Measurements from ENCODE around the gene PCDHGA7.
"Not testable (repeated sequence)": the region's sequence is repeated elsewhere in the genome, so short reads cannot be mapped to it uniquely, and the experiment has no call there.

PCDHGA7 gene

DNA sequence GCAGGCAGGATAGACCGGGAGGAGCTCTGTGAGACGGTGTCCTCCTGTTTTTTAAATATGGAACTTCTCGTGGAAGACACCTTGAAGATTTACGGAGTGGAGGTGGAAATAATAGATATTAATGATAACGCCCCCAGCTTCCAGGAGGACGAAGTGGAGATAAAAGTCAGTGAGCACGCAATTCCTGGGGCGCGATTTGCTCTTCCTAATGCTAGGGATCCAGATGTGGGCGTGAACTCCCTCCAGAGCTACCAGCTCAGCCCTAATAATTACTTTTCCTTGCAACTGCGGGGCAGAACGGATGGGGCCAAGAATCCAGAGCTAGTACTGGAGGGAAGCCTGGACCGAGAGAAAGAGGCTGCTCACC, 38.9 kb downstream of the PCDHGA7 start:
- peaks cover 57% of the 10 kb centered on the region for H3K9me3 ChIP-seq (ENCODE audit: control insufficient read depth, insufficient read depth, low read depth, low read length)
- H3K4me1 ChIP-seq (ENCODE audit: control insufficient read depth, insufficient read depth, low read length) = no peaks in the 10 kb centered on the region
- H3K4me3 ChIP-seq (ENCODE audit: low read depth, low read length) = peak overlapping the region; percentile 68
- H3K36me3 ChIP-seq (ENCODE audit: control insufficient read depth, insufficient read depth, low read length) = peaks cover 3% of the 10 kb centered on the region; the same call in 1 of the 2 replicates
- H3K9ac ChIP-seq (ENCODE audit: low read length) = no peak overlapping the region
- no peak overlapping the region for H3K27ac ChIP-seq (ENCODE audit: low read depth, low read length)
- H3K27me3 ChIP-seq (ENCODE audit: control insufficient read depth, insufficient read depth, low read length) = peaks cover 22% of the 10 kb centered on the region

DNA sequence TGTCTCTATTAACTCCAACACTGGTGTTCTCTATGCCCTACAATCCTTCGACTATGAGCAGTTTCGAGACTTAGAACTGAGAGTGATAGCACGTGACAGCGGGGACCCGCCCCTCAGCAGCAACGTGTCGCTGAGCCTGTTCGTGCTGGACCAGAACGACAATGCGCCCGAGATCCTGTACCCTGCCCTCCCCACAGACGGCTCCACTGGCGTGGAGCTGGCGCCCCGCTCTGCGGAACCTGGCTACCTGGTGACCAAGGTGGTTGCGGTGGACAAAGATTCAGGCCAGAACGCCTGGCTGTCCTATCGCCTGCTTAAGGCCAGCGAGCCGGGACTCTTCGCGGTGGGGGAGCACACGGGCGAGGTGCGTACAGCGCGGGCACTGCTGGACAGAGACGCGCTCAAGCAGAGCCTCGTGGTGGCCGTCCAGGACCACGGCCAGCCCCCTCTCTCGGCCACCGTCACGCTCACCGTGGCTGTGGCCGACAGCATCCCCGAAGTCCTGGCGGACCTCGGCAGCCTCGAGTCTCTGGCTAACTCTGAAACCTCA, 40.3 kb downstream of the PCDHGA7 start:
- Histone ChIP-seq H3K9ac (ENCODE audit: low read length) (no peak overlapping the region), H3K36me3 (ENCODE audit: control insufficient read depth, insufficient read depth, low read length) (peaks cover 7% of the 10 kb centered on the region), H3K4me1 (ENCODE audit: control insufficient read depth, insufficient read depth, low read length) (no peaks in the 10 kb centered on the region), H3K27me3 (ENCODE audit: control insufficient read depth, insufficient read depth, low read length) (peaks cover 22% of the 10 kb centered on the region), H3K4me3 (ENCODE audit: low read depth, low read length) (no peak overlapping the region), H3K27ac (ENCODE audit: low read depth, low read length) (no peak overlapping the region), H3K9me3 (ENCODE audit: control insufficient read depth, insufficient read depth, low read depth, low read length) (peaks cover 70% of the 10 kb centered on the region)

- peaks cover 16% of the 10 kb centered on the region for H3K36me3 ChIP-seq (ENCODE audit: control insufficient read depth, insufficient read depth, low read length)
- H3K27me3 ChIP-seq (ENCODE audit: control insufficient read depth, insufficient read depth, low read length) = no peaks in the 10 kb centered on the region
- H3K4me3 ChIP-seq (ENCODE audit: low read depth, low read length) = no peak overlapping the region
- H3K9ac ChIP-seq (ENCODE audit: low read length) = no peak overlapping the region
- no peaks in the 10 kb centered on the region for H3K4me1 ChIP-seq (ENCODE audit: control insufficient read depth, insufficient read depth, low read length)
- H3K9me3 ChIP-seq (ENCODE audit: control insufficient read depth, insufficient read depth, low read depth, low read length) = peaks cover 66% of the 10 kb centered on the region
- no peak overlapping the region for H3K27ac ChIP-seq (ENCODE audit: low read depth, low read length)
Observed at GRCh38 chr5:141427783-141428426, 45.4 kb downstream of the PCDHGA7 start.

- peaks cover 66% of the 10 kb centered on the region for H3K9me3 ChIP-seq (ENCODE audit: control insufficient read depth, insufficient read depth, low read depth, low read length)
- H3K27ac ChIP-seq (ENCODE audit: low read depth, low read length) = no peak within 1 kb of the TSS
- no peaks in the 10 kb centered on the region for H3K27me3 ChIP-seq (ENCODE audit: control insufficient read depth, insufficient read depth, low read length)
- H3K4me3 ChIP-seq (ENCODE audit: low read depth, low read length) = no peak within 1 kb of the TSS
- H3K9ac ChIP-seq (ENCODE audit: low read length) = no peak within 1 kb of the TSS
- peaks cover 16% of the 10 kb centered on the region for H3K36me3 ChIP-seq (ENCODE audit: control insufficient read depth, insufficient read depth, low read length)
- H3K4me1 ChIP-seq (ENCODE audit: control insufficient read depth, insufficient read depth, low read length) = no peaks in the 10 kb centered on the region
Observed at GRCh38 chr5:141430332-141431113, 48.0 kb downstream of the PCDHGA7 start, which contains the start of gene PCDHGA12. TSS of gene PCDHGA12 (plus strand) at chr5:141430507. CDS start at chr5:141430760, 253 bp downstream.

GRCh38 chr5:141431286-141431685, 48.7 kb downstream of the PCDHGA7 start:
- no peak overlapping the region for H3K4me3 ChIP-seq (ENCODE audit: low read depth, low read length)
- no peak overlapping the region for H3K9ac ChIP-seq (ENCODE audit: low read length)
- peaks cover 16% of the 10 kb centered on the region for H3K36me3 ChIP-seq (ENCODE audit: control insufficient read depth, insufficient read depth, low read length)
- H3K27me3 ChIP-seq (ENCODE audit: control insufficient read depth, insufficient read depth, low read length) = no peaks in the 10 kb centered on the region
- peaks cover 63% of the 10 kb centered on the region for H3K9me3 ChIP-seq (ENCODE audit: control insufficient read depth, insufficient read depth, low read depth, low read length)
- no peak overlapping the region for H3K27ac ChIP-seq (ENCODE audit: low read depth, low read length)
- H3K4me1 ChIP-seq (ENCODE audit: control insufficient read depth, insufficient read depth, low read length) = no peaks in the 10 kb centered on the region

DNA sequence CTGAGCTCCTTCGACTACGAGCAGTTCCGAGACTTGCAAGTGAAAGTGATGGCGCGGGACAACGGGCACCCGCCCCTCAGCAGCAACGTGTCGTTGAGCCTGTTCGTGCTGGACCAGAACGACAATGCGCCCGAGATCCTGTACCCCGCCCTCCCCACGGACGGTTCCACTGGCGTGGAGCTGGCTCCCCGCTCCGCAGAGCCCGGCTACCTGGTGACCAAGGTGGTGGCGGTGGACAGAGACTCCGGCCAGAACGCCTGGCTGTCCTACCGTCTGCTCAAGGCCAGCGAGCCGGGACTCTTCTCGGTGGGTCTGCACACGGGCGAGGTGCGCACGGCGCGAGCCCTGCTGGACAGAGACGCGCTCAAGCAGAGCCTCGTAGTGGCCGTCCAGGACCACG, 49.8 kb downstream of the PCDHGA7 start:
- H3K36me3 ChIP-seq (ENCODE audit: control insufficient read depth, insufficient read depth, low read length) = peaks cover 16% of the 10 kb centered on the region
- H3K27me3 ChIP-seq (ENCODE audit: control insufficient read depth, insufficient read depth, low read length); H3K27ac ChIP-seq (ENCODE audit: low read depth, low read length); H3K4me3 ChIP-seq (ENCODE audit: low read depth, low read length); H3K9ac ChIP-seq (ENCODE audit: low read length); H3K4me1 ChIP-seq (ENCODE audit: control insufficient read depth, insufficient read depth, low read length): not testable (repeated sequence)
- H3K9me3 ChIP-seq (ENCODE audit: control insufficient read depth, insufficient read depth, low read depth, low read length) = peaks cover 55% of the 10 kb centered on the region

DNA sequence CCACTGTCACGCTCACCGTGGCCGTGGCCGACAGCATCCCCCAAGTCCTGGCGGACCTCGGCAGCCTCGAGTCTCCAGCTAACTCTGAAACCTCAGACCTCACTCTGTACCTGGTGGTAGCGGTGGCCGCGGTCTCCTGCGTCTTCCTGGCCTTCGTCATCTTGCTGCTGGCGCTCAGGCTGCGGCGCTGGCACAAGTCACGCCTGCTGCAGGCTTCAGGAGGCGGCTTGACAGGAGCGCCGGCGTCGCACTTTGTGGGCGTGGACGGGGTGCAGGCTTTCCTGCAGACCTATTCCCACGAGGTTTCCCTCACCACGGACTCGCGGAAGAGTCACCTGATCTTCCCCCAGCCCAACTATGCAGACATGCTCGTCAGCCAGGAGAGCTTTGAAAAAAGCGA, 50.2 kb downstream of the PCDHGA7 start:
- H3K4me3 ChIP-seq (ENCODE audit: low read depth, low read length); H3K27ac ChIP-seq (ENCODE audit: low read depth, low read length); H3K9ac ChIP-seq (ENCODE audit: low read length); H3K27me3 ChIP-seq (ENCODE audit: control insufficient read depth, insufficient read depth, low read length); H3K4me1 ChIP-seq (ENCODE audit: control insufficient read depth, insufficient read depth, low read length): not testable (repeated sequence)
- peaks cover 50% of the 10 kb centered on the region for H3K9me3 ChIP-seq (ENCODE audit: control insufficient read depth, insufficient read depth, low read depth, low read length)
- peaks cover 13% of the 10 kb centered on the region for H3K36me3 ChIP-seq (ENCODE audit: control insufficient read depth, insufficient read depth, low read length)

DNA sequence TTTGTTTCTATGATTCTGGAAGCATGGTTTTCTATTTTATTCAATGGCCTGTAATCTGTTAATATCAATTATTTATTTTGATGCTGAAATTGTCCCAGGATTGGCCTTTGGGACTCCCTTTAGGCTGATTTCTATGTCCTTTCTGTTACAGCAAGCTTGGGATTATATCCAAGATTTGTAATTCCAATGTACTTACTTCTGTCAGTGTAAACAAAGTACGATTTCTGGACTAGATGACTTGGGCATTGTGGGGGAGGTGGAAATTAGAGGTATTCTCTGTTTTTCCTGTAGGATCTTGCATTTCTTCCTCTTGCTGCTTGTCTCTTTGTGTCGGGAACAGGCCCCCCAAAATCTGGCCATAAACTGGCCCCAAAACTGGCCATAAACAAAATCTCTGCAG, 51.5 kb downstream of the PCDHGA7 start:
- H3K9ac ChIP-seq (ENCODE audit: low read length) = no peak overlapping the region
- H3K4me1 ChIP-seq (ENCODE audit: control insufficient read depth, insufficient read depth, low read length) = no peaks in the 10 kb centered on the region
- no peak overlapping the region for H3K4me3 ChIP-seq (ENCODE audit: low read depth, low read length)
- H3K27me3 ChIP-seq (ENCODE audit: control insufficient read depth, insufficient read depth, low read length) = no peaks in the 10 kb centered on the region
- H3K27ac ChIP-seq (ENCODE audit: low read depth, low read length) = no peak overlapping the region
- peaks cover 9% of the 10 kb centered on the region for H3K36me3 ChIP-seq (ENCODE audit: control insufficient read depth, insufficient read depth, low read length)
- H3K9me3 ChIP-seq (ENCODE audit: control insufficient read depth, insufficient read depth, low read depth, low read length) = peaks cover 41% of the 10 kb centered on the region

Measured in HUES6 (cell line).